Trophoblast cell (in vitro differentiated cells and primary cell): Measurements from ENCODE around the gene OR6K2.

Source experiments
- DNase-seq, 2 donors: peaks; one replicate each; pipeline ENCODE4 v3.0.0-alpha.2; 2016
- H2AFZ ChIP-seq: 2 replicates; pipeline ENCODE4 v1.6.1; 2013; ENCODE audit warnings: low read length, moderate library complexity, mild to moderate bottlenecking; ENCODE audit not compliant: insufficient read depth, poor library complexity
- H2AK5ac ChIP-seq: 2 replicates; pipeline ENCODE4 v1.6.1; 2013; ENCODE audit warnings: mild to moderate bottlenecking, low read length
- H2BK120ac ChIP-seq: 2 replicates; pipeline ENCODE4 v1.6.1; 2013; ENCODE audit warnings: low read length, mild to moderate bottlenecking, moderate library complexity; ENCODE audit not compliant: insufficient read depth, poor library complexity
- H2BK12ac ChIP-seq: 2 replicates; pipeline ENCODE4 v1.6.1; 2013; ENCODE audit warnings: mild to moderate bottlenecking, low read length, moderate library complexity
- H2BK5ac ChIP-seq: 2 replicates; pipeline ENCODE4 v1.6.1; 2013; ENCODE audit warnings: low read length, low read depth, moderate library complexity, mild to moderate bottlenecking; ENCODE audit not compliant: poor library complexity
- H3K14ac ChIP-seq: 2 replicates; pipeline ENCODE4 v1.6.1; 2013; ENCODE audit warnings: mild to moderate bottlenecking, low read length
- H3K18ac ChIP-seq: 2 replicates; pipeline ENCODE4 v1.6.1; 2013; ENCODE audit warnings: mild to moderate bottlenecking, low read length
- H3K23ac ChIP-seq: 2 replicates; pipeline ENCODE4 v1.6.1; 2013; ENCODE audit warnings: low read length
- H3K27ac ChIP-seq: 2 replicates; pipeline ENCODE4 v1.5.1; 2013; ENCODE audit warnings: low read depth, mild to moderate bottlenecking, inconsistent platforms, low read length, moderate library complexity
- H3K27me3 ChIP-seq: 2 replicates; pipeline ENCODE4 v1.6.1; 2013; ENCODE audit warnings: inconsistent platforms, mild to moderate bottlenecking, low read length, moderate library complexity; ENCODE audit not compliant: insufficient read depth
- H3K36me3 ChIP-seq, 2 experiments: 1 replicate in 1 of 2; 2 replicates in 1 of 2; pipeline ENCODE4 v1.6.1; 2013; ENCODE audit warnings: low read length in 2 of 2, mild to moderate bottlenecking in 2 of 2, moderate library complexity in 1 of 2; ENCODE audit not compliant: insufficient read depth in 2 of 2, control insufficient read depth in 1 of 2
- H3K4ac ChIP-seq: 2 replicates; pipeline ENCODE4 v1.6.1; 2013; ENCODE audit warnings: low read depth, mild to moderate bottlenecking, low read length, moderate library complexity
- H3K4me1 ChIP-seq, 2 experiments: 1 replicate in 1 of 2; 2 replicates in 1 of 2; pipeline ENCODE4 v1.6.1; 2013; ENCODE audit warnings: low read length in 2 of 2, mild to moderate bottlenecking in 2 of 2, moderate library complexity in 1 of 2; ENCODE audit not compliant: insufficient read depth in 2 of 2, control insufficient read depth in 1 of 2
- H3K4me2 ChIP-seq: 2 replicates; pipeline ENCODE4 v1.6.1; 2013; ENCODE audit warnings: inconsistent platforms, mild to moderate bottlenecking, low read length, moderate library complexity
- H3K4me3 ChIP-seq: 2 replicates; pipeline ENCODE4 v1.5.1; 2013; ENCODE audit warnings: mild to moderate bottlenecking, low read depth, low read length, inconsistent platforms
- H3K79me1 ChIP-seq: one replicate; pipeline ENCODE4 v1.6.1; 2013; ENCODE audit warnings: low read length
- H3K79me2 ChIP-seq: 2 replicates; pipeline ENCODE4 v1.6.1; 2013; ENCODE audit warnings: low read length, mild to moderate bottlenecking; ENCODE audit not compliant: control insufficient read depth, insufficient read depth, poor library complexity
- H3K9ac ChIP-seq: 2 replicates; pipeline ENCODE4 v1.6.1; 2013; ENCODE audit warnings: mild to moderate bottlenecking, low read length
- H3K9me3 ChIP-seq: 2 replicates; pipeline ENCODE4 v1.6.1; 2013; ENCODE audit warnings: low read depth, mild to moderate bottlenecking, control low read depth, inconsistent platforms, low read length; ENCODE audit not compliant: insufficient read depth
- H4K12ac ChIP-seq: 2 replicates; pipeline ENCODE4 v1.6.1; 2013; ENCODE audit warnings: low read depth, mild to moderate bottlenecking, low read length, moderate library complexity
- H4K8ac ChIP-seq: 2 replicates; pipeline ENCODE4 v1.6.1; 2013; ENCODE audit warnings: low read depth, mild to moderate bottlenecking, low read length, moderate library complexity
- H4K91ac ChIP-seq: one replicate; pipeline ENCODE4 v1.6.1; 2013; ENCODE audit warnings: low read depth, mild to moderate bottlenecking, low read length, moderate library complexity
- WGBS: extraction: QIAGEN DNeasy Blood & Tissue Kit; methylation state at CpG from one replicate; pipeline ENCODE4 v1.1.7; 2013; ENCODE audit warnings: missing lambda C conversion rate; ENCODE audit not compliant: insufficient read length, insufficient coverage; ENCODE audit errors: extremely low coverage; 5-methylcytosine and 5-hydroxymethylcytosine counted together

The OR6K2 gene

DNA sequence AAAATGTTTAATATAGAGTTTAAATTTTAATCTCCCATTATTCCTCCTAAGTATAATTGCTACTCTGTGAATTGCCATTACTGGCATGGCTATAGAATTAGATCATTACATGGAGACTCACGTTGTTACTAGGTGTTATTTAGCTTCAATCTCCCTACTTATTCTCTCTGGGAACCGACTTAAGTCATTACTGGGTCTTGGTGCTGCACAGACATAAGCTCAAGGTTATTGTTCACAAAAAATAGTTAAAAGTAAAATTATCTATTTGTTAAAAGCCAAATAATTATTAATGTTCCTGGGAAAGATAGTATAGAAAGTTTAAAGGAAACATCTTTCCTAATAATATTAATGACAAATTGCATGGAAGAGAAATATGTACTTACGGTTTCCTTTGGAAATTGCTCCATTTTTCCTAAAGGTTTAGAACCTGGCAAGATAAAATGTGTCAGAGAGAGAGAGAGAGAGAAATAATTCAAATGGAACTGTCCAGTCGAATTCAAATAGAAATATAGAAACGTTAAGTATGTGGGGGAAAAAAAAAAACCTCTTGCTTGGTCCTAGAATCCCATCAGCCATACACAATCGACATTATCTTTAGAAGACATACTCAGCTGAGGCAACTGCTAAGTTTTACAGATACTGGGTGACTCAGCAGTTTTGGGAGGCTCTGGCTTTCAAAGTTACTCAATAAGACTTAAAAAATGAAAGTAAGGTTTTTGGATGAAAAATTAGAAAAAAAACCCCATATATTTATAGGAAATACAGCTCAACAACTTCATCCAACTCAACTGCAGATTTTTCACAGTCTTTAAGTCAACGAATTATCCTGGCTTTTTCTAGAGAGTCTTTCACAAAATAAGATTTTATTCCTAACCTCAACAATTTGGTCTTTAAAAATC, 14.1 kb downstream of the OR6K2 start, which contains the start of gene SPTA1:
Gene SPTA1, minus strand, starts transcription at position 605 of the 899 bp plus-strand sequence. Its CDS starts 198 bp downstream, at position 407.
- Histone ChIP-seq H3K9ac (no peak within 1 kb of the TSS), H3K36me3 (no peaks in the 10 kb centered on the region), H2BK120ac (no peak within 1 kb of the TSS), H3K23ac (no peak within 1 kb of the TSS), H3K27me3 (no peaks in the 10 kb centered on the region), H3K27ac (no peak within 1 kb of the TSS), H4K91ac (no peak within 1 kb of the TSS), H3K9me3 (no peaks in the 10 kb centered on the region), H3K4me3 (no peak within 1 kb of the TSS), H3K18ac (no peak within 1 kb of the TSS), H3K14ac (no peak within 1 kb of the TSS), H4K8ac (no peak within 1 kb of the TSS), H2AK5ac (no peak within 1 kb of the TSS), H3K79me1 (no peaks in the 10 kb centered on the region), H2BK12ac (no peak within 1 kb of the TSS), H2BK5ac (no peak within 1 kb of the TSS), H4K12ac (no peak within 1 kb of the TSS), H3K4ac (no peak within 1 kb of the TSS), H2AFZ (no peak within 1 kb of the TSS), H3K4me2 (no peak within 1 kb of the TSS), H3K4me1 (no peaks in the 10 kb centered on the region), H3K79me2 (no peaks in the 10 kb centered on the region)
- WGBS, result no CpG with 5 or more reads among the region's 7 CpGs
- no peak for DNase-seq

DNA sequence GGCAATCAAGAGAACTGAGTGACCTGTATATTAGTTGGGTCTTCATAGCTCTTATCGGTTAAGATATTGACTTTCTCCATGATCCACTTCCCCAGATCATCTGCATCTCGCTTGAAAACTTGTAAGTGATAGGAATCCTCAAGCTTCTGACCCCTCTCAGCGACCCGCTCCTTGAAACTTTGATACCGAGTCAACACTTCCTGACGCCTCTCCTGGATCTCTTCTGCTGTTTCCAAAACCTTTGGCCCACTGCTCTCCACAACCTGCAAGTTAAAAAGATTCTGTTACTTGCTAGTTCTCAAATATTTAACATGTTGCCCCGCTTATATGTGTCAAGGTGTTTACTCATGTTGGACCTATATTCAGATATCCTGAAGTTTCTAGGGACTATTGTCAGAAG, 15.4 kb downstream of the OR6K2 start:
- no peak overlapping the region for H3K9ac ChIP-seq
- no peaks in the 10 kb centered on the region for H3K27me3 ChIP-seq
- no peak overlapping the region for H4K91ac ChIP-seq
- no peaks in the 10 kb centered on the region for H3K4me1 ChIP-seq
- H2AFZ ChIP-seq, result no peak overlapping the region
- H3K9me3 ChIP-seq, result no peaks in the 10 kb centered on the region
- H3K4me2 ChIP-seq, result no peak overlapping the region
- WGBS, result no CpG with 5 or more reads among the region's 7 CpGs
- no peak overlapping the region for H2BK120ac ChIP-seq
- H3K27ac ChIP-seq, result no peak overlapping the region
- no peak overlapping the region for H2AK5ac ChIP-seq
- no peaks in the 10 kb centered on the region for H3K79me1 ChIP-seq
- no peaks in the 10 kb centered on the region for H3K36me3 ChIP-seq
- no peak overlapping the region for H3K14ac ChIP-seq
- H3K4me3 ChIP-seq, result no peak overlapping the region
- DNase-seq, result no peak
- H3K18ac ChIP-seq, result no peak overlapping the region
- no peaks in the 10 kb centered on the region for H3K79me2 ChIP-seq
- H4K8ac ChIP-seq, result no peak overlapping the region
- no peak overlapping the region for H3K4ac ChIP-seq
- H3K23ac ChIP-seq, result no peak overlapping the region
- no peak overlapping the region for H2BK12ac ChIP-seq
- H4K12ac ChIP-seq, result no peak overlapping the region
- H2BK5ac ChIP-seq, result no peak overlapping the region

DNA sequence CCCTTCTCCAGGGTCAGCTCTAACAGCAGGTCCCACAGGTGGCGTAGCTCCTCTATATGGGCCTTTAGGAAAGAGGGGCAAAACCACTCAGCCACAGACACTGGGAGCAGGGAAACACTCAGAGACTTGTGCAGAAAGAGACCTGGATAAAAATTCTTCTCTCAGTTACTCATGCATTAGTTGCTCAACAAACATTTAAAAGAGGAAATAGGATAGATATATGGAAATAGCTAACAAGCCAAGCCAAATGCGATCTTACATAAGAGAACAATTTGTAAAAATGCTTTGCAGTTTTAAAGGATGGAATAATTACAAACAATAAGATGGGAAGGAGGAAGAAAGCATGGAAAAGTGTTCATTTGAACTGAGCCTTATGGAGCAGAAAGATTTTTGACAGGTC, 18.8 kb downstream of the OR6K2 start:
- WGBS, result no CpG with 5 or more reads among the region's 2 CpGs
- Histone ChIP-seq H3K14ac (no peak overlapping the region), H2AK5ac (no peak overlapping the region), H3K4me3 (no peak overlapping the region), H4K12ac (no peak overlapping the region), H3K27ac (no peak overlapping the region), H2BK12ac (no peak overlapping the region), H4K91ac (no peak overlapping the region), H3K4ac (no peak overlapping the region), H2AFZ (no peak overlapping the region), H2BK120ac (no peak overlapping the region), H3K9ac (no peak overlapping the region), H3K4me2 (no peak overlapping the region), H3K23ac (no peak overlapping the region), H3K79me1 (no peaks in the 10 kb centered on the region), H3K4me1 (no peaks in the 10 kb centered on the region), H3K36me3 (no peaks in the 10 kb centered on the region), H3K9me3 (no peaks in the 10 kb centered on the region), H3K18ac (no peak overlapping the region), H3K27me3 (no peaks in the 10 kb centered on the region), H2BK5ac (no peak overlapping the region), H4K8ac (no peak overlapping the region), H3K79me2 (no peaks in the 10 kb centered on the region)
- DNase-seq, result peak in 1 of 2 donors; percentile 1

DNA sequence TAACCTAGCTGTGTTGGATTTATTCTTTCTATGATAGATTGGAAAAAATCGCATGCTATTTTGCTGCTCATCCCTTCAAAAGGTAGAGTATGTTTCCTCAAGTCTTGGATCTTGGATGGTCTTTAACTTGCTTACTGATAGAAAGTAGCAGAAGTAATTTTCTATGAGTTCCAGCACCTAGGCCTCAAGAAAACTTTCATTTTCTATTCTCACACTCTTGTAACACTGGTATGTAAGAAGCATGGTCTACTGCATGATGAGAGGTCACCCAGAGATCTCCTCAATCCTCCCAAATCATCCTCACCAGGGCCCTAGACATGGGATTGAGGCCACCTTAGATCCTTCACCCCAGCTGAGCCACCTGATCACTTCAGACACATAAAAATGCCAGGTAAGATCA, 21.2 kb downstream of the OR6K2 start:
- no peak overlapping the region for H2BK12ac ChIP-seq
- no peak for DNase-seq
- H4K8ac ChIP-seq, result no peak overlapping the region

More for the DNA sequence above, 21.2 kb downstream of the OR6K2 start:
- H3K9ac ChIP-seq, result no peak overlapping the region
- H2BK5ac ChIP-seq, result no peak overlapping the region
- H3K79me2 ChIP-seq, result no peaks in the 10 kb centered on the region
- no peak overlapping the region for H3K18ac ChIP-seq
- no peaks in the 10 kb centered on the region for H3K27me3 ChIP-seq
- no peak overlapping the region for H3K14ac ChIP-seq
- H2AFZ ChIP-seq, result no peak overlapping the region
- no peak overlapping the region for H3K4me3 ChIP-seq
- no peaks in the 10 kb centered on the region for H3K9me3 ChIP-seq
- no peak overlapping the region for H2BK120ac ChIP-seq
- H3K36me3 ChIP-seq, result no peaks in the 10 kb centered on the region
- H3K4me2 ChIP-seq, result no peak overlapping the region
- H3K79me1 ChIP-seq, result no peaks in the 10 kb centered on the region
- no peak overlapping the region for H3K27ac ChIP-seq
- H4K91ac ChIP-seq, result no peak overlapping the region
- no peak overlapping the region for H3K23ac ChIP-seq
- no CpG with 5 or more reads among the region's 1 CpG for WGBS
- no peaks in the 10 kb centered on the region for H3K4me1 ChIP-seq
- H2AK5ac ChIP-seq, result no peak overlapping the region
- H3K4ac ChIP-seq, result no peak overlapping the region
- no peak overlapping the region for H4K12ac ChIP-seq
